GM18526 (cell line): ENCODE results near the gene AKAP8L.

Experiments
- POLR2A ChIP-seq: IDR thresholded peaks from 3 replicates; pipeline ENCODE4 v1.6.1; 2011; ENCODE audit not compliant: insufficient read length; ENCODE audit errors: extremely low read depth

AKAP8L gene

DNA sequence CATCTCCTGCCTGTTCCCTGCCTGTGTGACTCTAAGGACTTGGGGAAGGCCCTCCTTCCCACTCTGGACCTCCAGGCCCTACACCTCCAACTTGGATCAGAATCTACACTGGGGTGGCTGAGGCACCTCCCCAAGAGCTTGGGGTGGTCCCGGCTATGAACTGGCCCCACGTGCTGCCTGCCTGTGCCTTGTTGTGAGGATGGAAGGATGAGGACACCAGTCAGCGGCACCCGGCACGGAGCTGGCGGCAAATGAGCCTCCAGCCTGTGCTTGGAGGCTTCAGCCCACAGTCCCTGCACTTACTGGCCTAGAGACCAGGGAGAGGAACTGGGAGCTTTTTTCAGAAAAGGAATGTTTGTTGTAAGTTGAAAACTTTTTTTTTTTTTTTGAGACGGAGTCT, 47.7 kb downstream of the AKAP8L start:
- TF ChIP-seq POLR2A: no peak

GRCh38 chr19:15369594-15369891, 49.2 kb downstream of the AKAP8L start:
- TF ChIP-seq POLR2A: no peak

DNA sequence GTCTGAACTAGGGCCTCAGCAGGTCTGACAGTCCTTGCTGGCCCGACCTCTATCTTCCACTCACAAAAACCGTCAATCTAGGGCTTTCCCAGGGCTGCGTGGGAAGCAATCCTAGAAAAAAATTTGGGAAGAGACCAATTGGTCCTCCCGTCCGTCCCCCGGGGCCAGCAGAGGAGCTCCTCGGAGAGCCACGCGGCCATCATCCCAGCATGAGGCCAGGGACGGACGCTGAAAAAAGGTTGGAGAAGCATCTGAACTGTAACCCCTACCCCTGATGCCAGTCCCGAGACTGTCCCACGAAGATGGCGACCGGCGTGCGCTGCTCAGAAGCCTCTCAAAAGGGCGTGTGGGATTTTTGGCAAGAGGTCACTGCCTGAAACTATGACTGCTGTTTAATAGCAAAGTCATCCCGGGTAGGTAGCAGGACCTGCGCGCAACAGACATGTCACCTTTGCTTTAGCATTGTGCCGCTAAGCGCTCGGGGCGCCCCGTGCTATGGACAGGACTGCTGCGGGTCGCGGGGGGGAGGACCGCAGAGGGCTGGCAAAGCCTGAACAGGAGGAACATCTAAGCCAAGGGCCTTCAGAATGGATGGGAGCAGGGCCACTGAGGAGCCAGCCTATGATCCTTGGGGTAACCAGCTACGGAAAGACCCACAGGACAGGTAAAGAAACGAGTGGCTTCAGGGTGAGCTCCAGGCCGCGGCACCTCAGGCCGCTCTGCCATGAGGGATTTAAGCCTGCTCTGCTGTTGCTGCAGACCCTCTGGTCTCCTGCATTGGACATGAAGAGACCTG, 49.8 kb downstream of the AKAP8L start:
- no peak for TF ChIP-seq POLR2A

DNA sequence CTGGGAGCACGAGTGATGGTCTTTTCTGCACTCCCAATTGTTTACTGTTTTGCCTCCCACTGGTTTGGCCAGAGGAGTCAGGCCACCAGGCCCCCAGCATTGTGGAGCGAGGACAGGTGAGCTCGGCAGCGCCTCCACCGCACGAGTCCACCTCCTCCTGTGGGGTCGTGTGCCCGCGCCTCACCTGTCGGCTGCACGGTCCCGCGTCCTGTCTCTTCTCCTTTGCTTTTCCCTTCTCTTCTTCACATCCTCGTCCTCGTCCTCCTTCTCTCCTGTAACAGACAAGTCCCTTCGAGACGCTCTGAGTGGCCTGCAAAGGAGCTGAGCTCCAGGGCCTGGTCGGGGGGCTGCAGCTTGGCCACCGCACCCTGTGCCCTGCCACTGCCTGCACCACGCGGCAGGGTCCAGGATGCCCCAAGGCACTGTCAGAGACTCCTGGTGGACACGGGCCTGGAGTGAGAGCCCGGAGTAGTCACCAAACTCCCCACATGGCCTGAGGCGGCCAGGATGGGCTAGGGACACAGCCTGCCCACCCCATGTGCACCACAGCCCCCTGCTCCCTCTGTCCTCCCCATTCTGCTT, 50.6 kb downstream of the AKAP8L start:
- no peak for TF ChIP-seq POLR2A

DNA sequence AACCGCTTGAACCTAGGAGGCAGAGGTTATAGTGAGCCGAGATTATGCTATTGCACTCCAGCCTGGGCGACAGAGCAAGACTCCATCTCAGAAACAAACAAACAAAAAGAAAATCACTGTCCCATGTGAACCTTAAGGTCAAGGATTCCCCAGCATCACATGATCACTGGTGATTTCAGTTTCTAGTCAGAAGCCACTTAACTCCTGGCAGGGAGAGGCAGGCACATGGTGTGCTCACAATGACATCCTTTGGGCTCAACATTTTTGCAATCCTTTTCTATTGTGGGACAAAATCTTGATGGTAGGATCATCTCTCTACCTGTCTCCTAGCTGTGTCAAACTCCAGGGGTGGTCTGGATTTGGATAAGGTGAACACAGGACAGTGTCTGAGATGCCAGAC, 51.3 kb downstream of the AKAP8L start:
- TF ChIP-seq POLR2A: no peak

DNA sequence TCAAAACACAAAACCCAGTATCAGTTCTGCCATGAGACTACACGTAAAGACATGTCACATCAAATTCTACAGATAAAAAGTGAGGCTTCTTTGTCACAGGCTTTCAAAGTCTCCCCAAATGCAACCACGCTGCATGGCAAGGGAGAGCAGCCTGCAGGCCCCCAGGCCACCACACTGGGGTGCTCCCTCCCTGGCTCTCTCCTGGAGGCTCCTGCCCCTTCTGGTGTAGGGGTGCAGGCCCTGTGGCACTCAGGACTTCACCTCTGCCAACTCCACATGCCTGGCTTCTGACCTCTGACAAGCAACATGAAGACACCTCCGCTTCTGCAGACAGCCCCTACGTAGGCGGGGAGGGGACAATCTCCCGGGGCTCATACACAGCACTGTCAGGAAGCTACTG, 53.5 kb downstream of the AKAP8L start:
- TF ChIP-seq POLR2A: no peak

DNA sequence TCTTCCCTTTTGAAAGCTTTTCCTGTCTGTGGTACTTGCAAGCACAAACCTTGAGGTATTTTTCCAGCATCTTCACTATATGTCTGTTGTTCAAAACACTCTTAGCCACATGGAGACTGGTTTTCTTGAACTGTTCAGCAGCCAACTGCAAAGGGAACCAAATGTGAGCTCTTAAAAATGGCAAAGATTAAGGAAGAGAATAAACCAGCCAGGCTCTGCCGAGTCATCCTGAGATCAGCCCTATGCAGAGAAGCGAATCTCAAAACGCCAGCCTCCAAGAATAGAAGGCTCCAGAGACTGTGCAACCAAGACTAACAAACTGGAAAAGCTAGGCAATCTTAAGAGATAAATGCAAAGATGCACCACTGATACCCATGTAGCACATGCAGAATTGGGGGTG, 59.9 kb downstream of the AKAP8L start:
- TF ChIP-seq POLR2A: no peak

DNA sequence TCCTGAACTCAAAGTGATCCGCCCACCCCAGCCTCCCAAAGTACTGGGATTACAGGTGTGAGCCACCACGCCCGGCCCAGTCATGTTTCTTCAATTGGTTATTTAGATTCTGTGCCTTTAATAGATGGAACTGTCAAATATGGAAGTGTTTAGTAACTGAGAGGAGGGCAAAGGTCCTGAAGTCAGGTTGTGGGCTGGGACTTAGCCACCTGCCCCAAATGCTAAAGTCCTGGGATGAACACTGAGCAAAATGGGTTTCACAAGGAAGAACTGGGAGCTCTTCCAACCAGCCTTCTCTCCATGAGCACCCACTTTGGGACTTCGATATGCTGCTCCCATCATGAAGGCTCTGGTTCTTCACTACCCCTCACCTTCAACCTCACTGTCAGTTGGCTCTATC, 60.9 kb downstream of the AKAP8L start:
- no peak for TF ChIP-seq POLR2A

- no peak for TF ChIP-seq POLR2A
Observed at GRCh38 chr19:15354566-15355296, 64.1 kb downstream of the AKAP8L start.

DNA sequence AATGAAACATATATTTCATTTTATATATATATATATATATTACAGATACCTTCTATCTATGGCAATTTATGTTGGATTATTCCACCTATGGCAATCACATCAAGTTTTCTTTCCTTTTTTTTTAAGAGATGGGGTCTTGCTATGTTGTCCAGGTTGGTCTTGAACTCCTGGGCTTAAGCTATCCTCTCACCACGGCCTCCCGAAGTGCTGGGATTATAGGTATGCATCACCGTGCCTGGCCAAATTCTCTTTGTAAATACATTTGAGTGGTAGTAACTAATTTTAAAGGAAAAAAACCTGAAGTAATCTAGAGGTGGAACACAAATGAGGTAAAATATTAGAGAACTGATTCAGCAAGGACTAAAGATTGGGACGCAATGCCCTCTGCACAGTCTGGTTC, 64.9 kb downstream of the AKAP8L start:
- no peak for TF ChIP-seq POLR2A

DNA sequence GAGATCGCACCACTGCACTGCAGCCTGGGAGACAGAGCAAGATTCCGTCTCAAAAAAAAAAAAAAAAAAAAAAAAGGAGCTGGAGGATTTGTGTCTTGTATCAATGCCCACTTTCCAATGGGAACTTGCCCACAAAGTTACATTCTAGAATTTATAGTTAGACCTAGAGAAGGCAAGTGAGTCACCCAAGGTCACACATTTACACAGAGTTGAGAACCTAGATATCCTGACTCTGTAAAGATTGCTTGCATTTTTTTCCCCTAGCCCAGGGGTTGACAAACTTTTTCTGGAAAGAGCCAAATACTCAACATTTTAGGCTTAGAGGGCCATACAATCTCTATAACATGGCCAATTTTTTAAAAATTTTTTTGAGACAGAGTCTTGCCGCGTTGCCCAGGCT, 78.7 kb downstream of the AKAP8L start:
- no peak for TF ChIP-seq POLR2A

DNA sequence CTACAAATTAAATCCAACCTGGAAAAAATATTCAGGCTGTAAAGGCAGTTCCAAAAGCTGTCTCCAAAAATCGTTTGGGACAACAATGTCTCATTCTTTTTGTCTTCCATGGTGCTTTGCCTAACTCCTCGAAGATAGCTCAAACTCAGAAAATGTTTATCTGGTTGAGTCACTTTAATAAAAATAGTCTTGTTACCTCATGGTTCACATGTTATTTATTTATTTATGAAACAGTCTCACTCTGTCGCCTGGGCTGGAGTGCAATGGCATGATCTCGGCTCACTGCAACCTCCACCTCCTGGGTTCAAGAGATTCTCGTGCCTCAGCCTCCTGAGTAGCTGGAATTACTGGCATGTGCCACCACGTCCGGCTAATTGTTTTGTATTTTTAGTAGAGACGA, 81.6 kb downstream of the AKAP8L start:
- TF ChIP-seq POLR2A: no peak

- peak; percentile 42 for TF ChIP-seq POLR2A
Observed at GRCh38 chr19:15332311-15332996, 86.3 kb downstream of the AKAP8L start, which contains the start of gene BRD4. TSS of gene BRD4 (minus strand) at chr19:15332539. CDS start at chr19:15273099, 59,440 bp downstream.

- TF ChIP-seq POLR2A: peak; percentile 19
Observed at GRCh38 chr19:15331419-15332310, 87.1 kb downstream of the AKAP8L start.
